H1 (cell line): Measurements from ENCODE around the gene C22orf39. TPM values are rescaled to one million over a fixed set of nuclear protein-coding genes. Genes with fewer than 3 reads are reported as not detected.

Experiments
- CREB1 ChIP-seq: IDR thresholded peaks from 2 replicates; pipeline ENCODE4 v1.6.1; 2012; ENCODE audit warnings: inconsistent platforms
- EP300 ChIP-seq, 2 experiments: IDR thresholded peaks; 1 replicate in 1 of 2; 2 replicates in 1 of 2; pipeline ENCODE4 v1.6.1; 2011 to 2012; ENCODE audit warnings: low read depth in 2 of 2, low read length in 2 of 2, mild to moderate bottlenecking in 2 of 2, borderline replicate concordance in 1 of 2, inconsistent platforms in 1 of 2, moderate library complexity in 1 of 2
- GABPA ChIP-seq: IDR thresholded peaks from 2 replicates; pipeline ENCODE4 v1.6.1; 2011; ENCODE audit warnings: mild to moderate bottlenecking, low read length, moderate library complexity, borderline replicate concordance; ENCODE audit not compliant: insufficient read depth
- KDM1A ChIP-seq: fragments of 200-600, 300-600 bp; sonication (generic); IDR thresholded peaks from 2 replicates; pipeline ENCODE4 v1.7.1; 2016; ENCODE audit warnings: mild to moderate bottlenecking, low read length, borderline replicate concordance
- KDM5A ChIP-seq: fragments of 200-600 bp; IDR thresholded peaks from 2 replicates; pipeline ENCODE4 v1.7.1; 2012; ENCODE audit warnings: mild to moderate bottlenecking, low read length, inconsistent platforms, mixed read lengths
- NRF1 ChIP-seq: IDR thresholded peaks from 2 replicates; pipeline ENCODE4 v1.6.1; 2011; ENCODE audit warnings: mild to moderate bottlenecking, low read depth, low read length, improper control_type of control experiment
- RNF2 ChIP-seq: fragments of 200-900, 300-1000 bp; sonication (generic); IDR thresholded peaks from 2 replicates; pipeline ENCODE4 v1.7.1; 2016; ENCODE audit warnings: borderline replicate concordance, low read depth, mild to moderate bottlenecking, antibody characterized with exemption, low read length; ENCODE audit not compliant: poor library complexity, severe bottlenecking; ENCODE audit errors: missing control alignments
- SIN3A ChIP-seq, 2 experiments: IDR thresholded peaks in 1 of 2; conservative IDR thresholded peaks in 1 of 2; 2 replicates each; pipeline ENCODE4 v1.6.1; 2011 to 2012; ENCODE audit warnings: low read length in 2 of 2, improper control_type of control experiment in 1 of 2, low read depth in 1 of 2, mild to moderate bottlenecking in 1 of 2
- SIX5 ChIP-seq: IDR thresholded peaks from 2 replicates; pipeline ENCODE4 v1.6.1; 2011; ENCODE audit warnings: mild to moderate bottlenecking, low read depth, low read length
- SP1 ChIP-seq: IDR thresholded peaks from 2 replicates; pipeline ENCODE4 v1.6.1; 2011; ENCODE audit warnings: low read depth, low read length
- SRF ChIP-seq: IDR thresholded peaks from 2 replicates; pipeline ENCODE4 v1.6.1; 2011; ENCODE audit warnings: mild to moderate bottlenecking, low read depth, low read length, moderate library complexity
- TEAD4 ChIP-seq: IDR thresholded peaks from 2 replicates; pipeline ENCODE4 v1.6.1; 2012; ENCODE audit warnings: low read depth, low read length, inconsistent platforms, mixed read lengths
- polyA plus RNA-seq, 7 experiments: library from polyadenylated mRNA; depleted of rRNA in 3 of 7; stranded (reverse) in 5 of 7; unstranded in 2 of 7; fragments of >200 nt in 5 of 7; fragments of 200-250 nt in 2 of 7; gene quantifications; 1 replicate in 5 of 7; 2 replicates in 1 of 7; 4 replicates in 1 of 7; pipeline versions ENCODE4 v1.2.1 to v1.2.3, GENCODE V29; 2011 to 2013; ENCODE audit warnings: missing spikeins in 2 of 7, mixed read lengths in 2 of 7
- total RNA-seq: library from RNA; stranded (reverse); fragmentation: NEBNext Ultra II Directional; extraction: Animal tissue kit (Norgen Biotek cat#: 25700); gene quantifications from 2 replicates; pipeline ENCODE4 v1.2.1, GENCODE V29; 2021
- TF ChIP-seq, protein P1 (sequence below): IDR thresholded peaks from 2 replicates; pipeline ENCODE4 v1.6.1; 2011; ENCODE audit warnings: low read length, improper control_type of control experiment

Gene C22orf39
- total and polyA plus RNA-seq, 2 of the 8 experiments (the other 6 are each of a cell fraction or from before 2014, with no cell fraction given): 22.7 to 27.7 TPM

DNA sequence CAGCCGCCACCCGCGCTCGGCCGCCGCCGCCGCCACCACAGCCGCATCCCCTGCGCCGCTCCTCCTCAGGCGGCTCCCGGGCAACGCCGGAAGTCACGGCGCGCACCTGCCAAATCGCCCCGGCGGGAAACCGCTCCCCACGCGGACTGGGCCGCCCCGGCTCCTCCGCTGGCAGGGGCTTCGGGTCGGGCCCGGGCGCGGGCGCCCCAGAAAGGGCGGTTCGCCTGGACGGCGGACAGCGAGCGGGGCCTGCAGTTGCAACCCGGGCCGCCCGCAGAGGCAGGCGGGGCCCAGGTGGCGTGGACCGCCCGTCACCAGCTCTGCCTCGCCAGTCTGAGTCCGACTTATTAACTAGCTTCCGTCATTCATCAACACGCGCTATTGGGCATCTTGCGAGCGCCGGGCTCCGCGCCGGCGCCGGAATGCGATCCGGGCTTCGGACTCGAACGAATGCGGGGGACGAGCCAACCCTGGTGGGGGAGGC, 15.8 kb downstream of the C22orf39 start, which contains the start of gene HIRA (continued):
- TF ChIP-seq KDM5A (peak; percentile 53; the same call in 1 of the 2 replicates), CREB1 (0 out of 2 replicates have a peak, but pooled peaks have one; percentile 31), SRF (0 out of 2 replicates have a peak, but pooled peaks have one; percentile 30), EP300 (IDR thresholded peaks at IDR 0.05; ENCODE audit: borderline replicate concordance in 1 of 2, low read depth in 2 of 2, low read length in 2 of 2) (peak in 1 of 2 experiments; percentile 40; a peak in 1 of 3 replicates), SIX5 (peak; percentile 17; the same call in 1 of the 2 replicates), KDM1A (no peak), GABPA (peak; percentile 95), SP1 (peak; percentile 35; the same call in 1 of the 2 replicates), TEAD4 (no peak), SIN3A (conservative IDR thresholded peaks at IDR 0.05 in 1 of 2, IDR thresholded peaks at IDR 0.05 in 1 of 2; ENCODE audit: low read depth in 1 of 2, low read length in 2 of 2) (peak in 1 of 2 experiments; percentile 59; a peak in 2 of 4 replicates), RNF2 (no peak), NRF1 (no peak)
- TF ChIP-seq, protein P1, sequence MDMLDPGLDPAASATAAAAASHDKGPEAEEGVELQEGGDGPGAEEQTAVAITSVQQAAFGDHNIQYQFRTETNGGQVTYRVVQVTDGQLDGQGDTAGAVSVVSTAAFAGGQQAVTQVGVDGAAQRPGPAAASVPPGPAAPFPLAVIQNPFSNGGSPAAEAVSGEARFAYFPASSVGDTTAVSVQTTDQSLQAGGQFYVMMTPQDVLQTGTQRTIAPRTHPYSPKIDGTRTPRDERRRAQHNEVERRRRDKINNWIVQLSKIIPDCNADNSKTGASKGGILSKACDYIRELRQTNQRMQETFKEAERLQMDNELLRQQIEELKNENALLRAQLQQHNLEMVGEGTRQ: no peak
- TF ChIP-seq, all 59 proteins: peak for 14
